GM19328 (cell line): ENCODE data around the gene FGD3.
A peak's percentile ranks its signal among the peaks of the same experiment; 100 is the strongest.

Experiments used
- ATAC-seq: cut with Tn5 transposase; IDR thresholded peaks from one replicate; pipeline ENCODE4 v1.9.1; 2021; ENCODE audit warnings: mild to moderate bottlenecking, moderate library complexity; ENCODE audit not compliant: unreplicated experiment

Gene FGD3

DNA sequence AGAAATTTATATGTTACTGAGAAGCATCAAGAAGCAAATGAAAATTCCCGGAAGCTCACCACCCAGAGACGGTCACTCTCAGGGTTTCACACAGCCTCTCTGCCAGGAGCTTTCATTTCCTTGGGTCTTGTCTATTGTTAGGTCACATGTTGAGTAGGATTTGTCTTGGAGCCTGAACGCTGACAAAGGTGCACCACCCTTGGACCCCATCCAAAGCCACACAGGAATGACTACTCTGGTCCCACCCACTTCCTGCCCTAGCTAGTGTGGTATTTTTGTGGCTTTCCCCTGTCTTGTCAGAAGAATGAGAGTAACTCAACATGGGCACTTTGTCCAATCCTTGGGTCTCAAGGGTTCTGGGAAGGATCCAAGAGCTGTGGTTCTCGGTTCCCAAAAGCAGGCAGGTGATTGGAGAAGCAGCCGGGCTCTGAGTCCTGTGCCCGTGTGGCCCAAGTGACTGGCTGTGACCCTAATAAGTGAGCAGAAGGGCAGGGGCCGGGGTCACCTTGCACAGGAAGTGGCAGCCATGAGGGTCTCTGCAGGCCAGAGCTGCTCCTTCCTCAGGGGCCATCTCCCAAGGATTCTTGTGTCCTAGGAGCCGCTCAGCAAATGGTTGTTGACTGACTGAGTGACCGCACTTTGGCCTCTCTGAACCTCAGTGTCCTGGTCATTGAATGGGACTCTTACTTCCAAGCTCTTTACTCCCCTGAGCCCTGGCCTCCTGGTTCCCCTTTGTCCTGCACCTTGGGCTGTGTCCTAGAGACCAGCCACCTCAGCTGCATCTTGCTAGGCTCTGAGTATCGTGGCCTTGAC, 6.9 kb downstream of the FGD3 start:
- ATAC-seq = peak; percentile 53

DNA sequence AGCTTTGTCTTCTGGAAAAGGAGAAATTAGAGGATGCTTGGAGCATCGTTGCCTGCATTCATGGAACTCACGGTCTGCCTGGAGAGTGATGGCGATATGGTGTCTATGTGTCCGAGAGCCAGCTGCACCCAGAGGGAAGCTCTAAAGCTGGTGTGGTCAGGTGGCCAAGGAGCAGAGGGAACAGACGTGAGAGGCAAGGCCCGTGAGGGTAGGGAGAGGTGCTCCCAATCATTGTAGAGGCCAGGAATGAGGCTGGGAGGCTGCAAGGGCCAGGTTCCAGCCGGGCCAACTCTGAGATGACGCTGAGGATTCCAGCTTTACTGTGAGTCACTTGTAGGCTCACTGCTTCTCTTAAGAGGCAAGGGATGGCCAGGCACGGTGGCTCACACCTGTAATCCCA, 7.6 kb downstream of the FGD3 start:
- ATAC-seq = no peak

DNA sequence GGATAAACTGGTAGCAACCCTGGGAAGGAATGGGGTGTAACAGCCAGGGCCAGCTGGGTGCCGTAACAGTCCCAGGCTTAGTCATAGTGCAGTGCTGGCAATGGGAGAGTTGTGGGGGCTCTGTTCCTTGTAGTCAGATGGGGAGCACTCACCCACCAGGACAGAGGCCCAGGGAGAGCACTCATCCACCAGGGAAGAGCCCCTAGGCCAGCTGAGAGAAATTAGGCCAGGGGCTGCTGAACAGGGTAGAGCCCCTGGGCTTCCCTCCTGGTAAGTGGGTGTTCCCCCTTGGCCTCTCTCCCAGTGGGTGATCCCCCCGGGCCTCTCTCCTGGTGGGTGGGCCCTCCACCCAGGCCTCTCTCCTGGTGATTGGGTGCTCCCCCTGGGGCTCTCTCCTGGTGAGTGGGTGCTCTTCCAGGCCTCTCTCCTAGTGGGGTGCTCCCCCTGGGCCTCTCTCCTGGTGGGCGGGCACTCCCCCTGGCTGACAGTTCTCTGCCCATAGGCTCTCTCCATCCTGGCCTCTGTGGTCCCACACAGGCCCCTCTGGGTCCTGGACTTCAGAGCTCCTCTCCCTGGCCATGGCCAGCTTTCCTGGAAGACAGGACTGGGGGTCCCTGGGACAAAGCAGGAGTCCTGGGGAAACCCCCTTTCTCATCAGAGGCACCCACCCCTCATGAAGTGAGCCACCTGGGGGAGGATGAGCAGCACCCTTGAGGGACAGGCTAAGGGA, 13.4 kb downstream of the FGD3 start:
- ATAC-seq = no peak

DNA sequence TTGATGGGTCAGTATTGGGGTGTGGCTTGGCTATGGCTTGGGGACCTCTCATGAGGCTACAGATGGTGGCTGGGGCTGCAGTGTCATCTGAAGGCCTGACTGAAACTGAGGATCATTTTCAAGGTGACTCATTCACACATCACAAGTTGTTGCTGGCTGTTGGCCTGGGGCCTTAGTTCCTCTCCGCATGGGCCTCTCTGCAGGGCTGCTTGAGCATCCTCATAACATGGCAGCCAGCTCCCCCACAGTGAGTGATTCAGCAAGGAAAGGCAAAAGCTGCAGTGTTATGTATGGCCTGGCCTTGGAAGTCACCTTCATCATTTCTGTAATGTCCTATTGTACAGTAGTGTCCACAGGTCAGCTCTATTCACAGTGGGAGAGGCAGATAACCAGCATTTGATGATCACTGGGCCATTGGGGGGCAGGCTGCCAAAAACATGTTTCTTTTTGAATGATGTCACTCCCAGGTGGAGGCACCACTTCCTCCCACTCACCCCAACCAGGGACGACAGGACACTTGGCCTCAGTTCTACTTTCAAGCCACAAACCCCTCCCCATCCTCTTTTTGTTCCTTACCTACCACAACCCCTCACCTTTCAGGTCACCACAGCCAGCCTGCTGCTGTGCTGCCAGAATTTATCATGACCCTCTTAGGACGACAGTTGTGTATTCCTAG, 14.4 kb downstream of the FGD3 start:
- no peak for ATAC-seq

DNA sequence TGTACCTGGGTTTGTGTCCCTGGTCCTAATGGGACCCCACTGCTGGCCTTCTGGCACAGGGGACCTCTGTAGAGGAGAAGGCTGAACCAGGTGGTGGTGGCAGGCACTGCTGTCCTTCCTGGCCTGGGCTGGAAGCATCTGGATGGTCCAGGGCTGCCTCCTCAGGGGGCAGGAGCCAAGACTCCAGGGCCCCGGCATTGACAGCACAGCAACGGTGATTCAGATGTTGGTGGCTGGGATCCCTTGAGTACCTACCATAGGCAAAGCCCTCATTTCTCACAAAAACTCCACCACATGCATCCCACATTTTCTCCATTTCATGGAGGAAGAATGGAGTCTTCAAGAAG, 15.0 kb downstream of the FGD3 start:
- no peak for ATAC-seq

DNA sequence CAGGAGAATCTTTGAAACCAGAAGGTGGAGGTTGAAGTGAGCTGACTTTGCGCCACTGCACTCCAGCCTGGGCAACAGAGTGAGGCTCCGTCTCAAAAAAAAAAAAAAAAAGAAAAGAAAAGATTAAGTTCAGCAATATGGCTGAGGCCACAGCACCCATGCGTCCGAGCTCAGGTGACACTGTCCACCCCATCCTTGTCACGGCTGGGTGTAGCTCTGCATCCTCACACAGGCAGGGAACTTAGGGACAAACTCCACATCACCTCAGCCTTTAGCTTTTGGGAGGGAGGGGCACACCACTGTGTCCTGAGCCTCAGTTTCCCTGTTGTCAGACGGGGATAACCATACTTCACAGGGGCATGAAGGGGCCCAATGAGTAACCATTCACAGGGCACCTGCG, 15.5 kb downstream of the FGD3 start:
- no peak for ATAC-seq

DNA sequence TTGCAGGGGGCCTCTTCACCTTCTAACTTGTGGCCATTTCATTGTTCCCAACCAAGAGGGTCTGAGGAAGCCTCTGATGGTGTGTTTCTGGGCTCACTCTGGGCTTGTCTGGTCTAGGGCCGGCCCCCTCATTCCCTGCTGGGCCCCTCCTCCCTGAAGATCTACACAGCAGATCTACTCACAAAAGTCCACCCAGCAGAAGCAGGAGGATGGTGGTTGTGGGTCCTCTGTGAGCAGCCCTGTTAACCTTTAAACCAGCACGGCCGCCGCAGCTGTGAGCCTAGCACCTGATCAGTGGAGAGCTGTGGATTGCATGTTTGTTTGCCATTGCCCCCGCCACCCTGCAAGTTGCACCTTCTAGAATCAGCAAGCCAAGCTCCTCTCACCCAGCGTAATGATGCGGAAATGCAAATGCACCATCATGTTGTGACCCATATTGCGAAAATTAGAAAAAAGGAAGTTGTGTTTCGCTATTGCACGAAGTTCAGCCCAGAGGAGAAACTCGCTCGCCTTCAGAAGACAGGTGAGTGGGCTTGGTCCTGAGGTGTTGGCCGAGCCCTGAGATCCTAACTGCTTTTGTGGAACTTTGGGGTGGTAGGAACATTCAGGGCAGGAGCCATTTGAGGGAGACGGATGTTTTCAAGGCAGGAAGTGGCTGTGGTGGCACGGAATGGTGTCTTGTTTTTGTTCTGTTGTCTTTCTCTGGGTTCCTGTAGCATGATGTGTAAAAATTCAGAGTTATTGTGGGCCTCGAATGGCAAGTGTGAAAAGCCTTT, 16.7 kb downstream of the FGD3 start:
- ATAC-seq = peak; percentile 73

DNA sequence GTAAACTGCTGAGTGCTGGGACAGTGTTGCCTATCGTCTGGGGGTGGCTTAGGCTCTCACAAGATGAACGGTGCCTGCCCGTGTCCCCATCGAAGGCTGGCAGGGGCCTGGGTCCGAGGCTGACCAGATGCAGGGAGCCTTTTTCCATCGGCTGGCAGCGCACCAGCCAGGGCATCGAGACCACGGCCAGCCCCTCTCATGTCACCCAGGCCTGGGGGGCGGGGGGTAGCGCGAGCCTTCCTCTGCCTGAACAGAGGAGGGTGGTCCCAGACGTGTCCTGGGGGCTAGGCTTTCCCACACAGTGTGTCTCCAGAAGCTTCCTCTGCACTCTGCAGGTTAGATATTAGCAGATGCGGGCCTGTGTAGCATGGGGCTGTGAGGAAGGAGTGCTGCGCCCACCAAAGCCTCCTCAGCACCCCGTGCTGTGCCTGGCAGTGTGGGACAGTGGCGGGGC, 17.3 kb downstream of the FGD3 start:
- ATAC-seq = no peak

DNA sequence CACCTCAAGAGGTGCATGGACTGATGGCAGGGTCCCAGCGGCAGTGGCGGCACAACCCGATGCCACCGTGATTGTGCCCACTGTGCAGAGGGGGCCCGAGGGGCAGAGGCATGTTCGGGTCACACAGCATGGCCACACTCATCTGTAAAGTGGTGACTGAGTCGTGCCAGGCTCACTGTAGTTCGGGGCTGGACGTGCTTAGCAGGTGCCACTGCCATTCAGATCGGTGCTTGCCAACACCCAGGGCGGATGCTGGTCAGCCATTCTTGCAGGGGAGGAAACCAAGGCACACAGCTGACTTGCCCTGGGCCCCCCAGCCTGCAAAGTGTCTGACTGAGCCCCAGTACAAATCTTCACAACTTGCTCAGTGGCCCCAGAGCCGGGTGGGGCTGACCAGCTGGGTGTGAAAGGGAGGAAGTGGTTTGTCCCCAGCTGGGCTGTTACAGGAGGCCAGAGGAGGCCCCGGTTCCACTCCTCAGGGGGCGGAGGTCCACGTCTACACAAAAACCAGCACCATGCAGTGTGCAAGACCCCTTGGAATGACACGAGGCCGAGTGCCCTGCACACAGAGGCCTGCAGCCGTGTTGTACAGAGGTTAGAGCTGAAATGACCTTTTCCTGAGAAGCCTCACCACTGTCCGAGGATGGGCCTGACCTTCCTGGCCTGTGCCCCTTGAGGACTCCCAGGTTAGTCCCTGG, 17.9 kb downstream of the FGD3 start:
- no peak for ATAC-seq

DNA sequence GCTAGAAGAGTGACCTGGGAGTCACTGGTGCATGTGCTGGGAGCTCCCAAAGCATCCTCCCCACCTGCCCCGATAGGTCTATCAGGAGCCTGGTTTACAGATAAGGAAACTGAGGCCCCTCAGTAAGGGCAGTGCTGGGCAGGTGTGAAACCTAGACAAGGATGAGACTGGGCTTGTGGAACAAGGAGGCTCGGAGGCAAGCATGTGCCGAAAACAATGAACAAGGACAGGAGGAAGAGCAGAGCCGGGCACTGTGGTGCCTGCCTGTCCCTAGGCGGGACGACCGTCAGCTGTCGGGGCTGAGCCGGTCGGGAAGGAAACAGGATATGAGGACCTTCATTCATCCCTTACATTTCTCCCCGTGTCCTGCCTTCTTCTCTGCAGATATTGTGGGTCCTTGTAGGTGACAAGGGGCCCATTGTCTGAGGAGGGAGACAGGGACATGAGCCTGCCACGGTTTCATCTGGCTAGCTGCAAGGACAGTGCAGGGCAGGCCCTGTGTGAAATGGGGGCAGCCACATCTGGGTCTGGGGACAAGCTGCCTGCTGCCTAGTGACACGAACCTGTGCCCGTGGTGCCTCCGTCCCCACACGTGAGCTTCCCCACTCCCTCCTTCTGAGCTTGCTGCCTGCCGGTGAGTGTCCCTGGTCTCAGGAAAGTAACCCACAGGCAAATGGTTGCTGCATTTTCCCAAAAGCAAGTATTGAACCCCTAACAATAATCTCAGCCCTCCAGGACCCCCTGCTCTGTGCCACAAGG, 18.6 kb downstream of the FGD3 start:
- no peak for ATAC-seq

DNA sequence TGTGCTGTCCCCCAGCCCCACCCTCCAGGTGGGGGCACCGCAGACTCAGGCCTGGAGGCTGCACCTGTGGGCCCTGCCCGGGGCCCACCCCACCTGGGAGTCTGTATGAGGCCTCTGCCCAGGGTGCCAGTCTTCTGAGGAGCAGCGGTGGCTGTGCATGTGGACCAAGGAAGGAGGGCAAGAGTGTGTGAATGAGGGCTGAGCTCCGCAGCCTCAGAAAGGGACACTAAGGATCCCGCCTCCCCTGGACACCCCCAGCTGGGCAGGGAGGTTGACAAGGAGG, 19.1 kb downstream of the FGD3 start:
- ATAC-seq = no peak

DNA sequence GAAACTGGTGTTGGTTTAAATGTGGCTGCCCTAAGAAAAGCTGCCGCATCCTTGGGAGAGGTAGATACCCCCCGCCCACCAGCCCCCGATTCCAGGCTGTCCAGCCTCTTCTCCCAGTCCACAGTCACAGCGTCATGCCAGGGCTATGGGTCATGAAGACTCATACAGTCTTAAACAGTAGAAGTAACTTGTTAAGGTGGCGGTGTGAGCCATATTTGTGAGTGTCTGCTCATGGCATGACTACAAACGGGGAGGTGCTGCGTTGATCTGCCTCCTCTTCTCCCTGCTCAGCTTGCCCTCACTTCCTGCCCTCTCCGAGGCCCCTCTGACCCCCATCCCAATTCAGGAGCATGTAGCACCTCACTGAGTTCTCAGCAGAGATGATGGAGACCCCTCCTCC, 20.8 kb downstream of the FGD3 start:
- ATAC-seq = no peak

DNA sequence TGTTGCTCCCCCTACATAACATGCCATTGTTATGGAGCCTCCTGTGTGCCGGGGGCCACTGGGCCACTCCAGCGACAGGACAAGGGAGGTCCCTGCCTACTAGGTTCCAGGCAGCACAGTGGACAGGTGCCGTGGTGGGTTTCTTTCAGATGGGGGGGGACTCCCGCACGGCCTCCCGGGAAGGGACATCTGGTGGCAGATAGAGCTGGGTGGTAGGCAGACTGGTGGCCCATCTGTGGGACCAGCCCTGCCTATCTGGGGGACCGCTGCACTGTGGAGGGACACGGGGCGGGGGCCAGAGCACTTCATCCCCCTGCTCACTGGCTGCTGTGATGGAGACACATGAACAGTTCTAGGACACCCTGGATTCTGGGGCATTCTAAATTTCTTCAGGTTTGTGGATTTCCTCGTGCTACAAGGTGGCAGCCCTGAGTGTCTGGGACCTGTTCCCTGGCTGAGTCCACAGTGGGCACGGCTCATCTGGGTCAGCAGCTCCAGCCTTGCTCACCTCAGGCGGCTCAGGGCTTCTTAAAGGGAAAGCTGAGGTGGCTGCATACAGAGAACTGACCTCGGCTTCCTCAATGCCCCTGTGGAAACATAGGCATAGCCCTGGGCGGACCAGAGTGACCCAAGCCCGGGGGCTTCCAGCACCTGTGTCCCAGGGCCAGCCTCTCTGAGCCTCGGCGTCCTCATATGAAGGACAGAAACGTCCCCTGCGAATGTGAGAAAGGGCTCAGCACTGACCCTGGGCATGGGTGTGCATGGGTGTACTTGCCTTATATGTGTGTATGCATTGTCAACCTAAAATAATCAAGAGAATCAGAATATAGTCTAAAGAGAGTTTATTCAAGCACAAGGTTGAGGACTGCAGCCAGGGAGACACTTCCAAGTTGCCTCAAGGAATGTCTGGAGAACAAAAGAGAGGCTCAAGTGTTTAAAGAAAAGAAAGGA, 22.5 kb downstream of the FGD3 start:
- no peak for ATAC-seq

DNA sequence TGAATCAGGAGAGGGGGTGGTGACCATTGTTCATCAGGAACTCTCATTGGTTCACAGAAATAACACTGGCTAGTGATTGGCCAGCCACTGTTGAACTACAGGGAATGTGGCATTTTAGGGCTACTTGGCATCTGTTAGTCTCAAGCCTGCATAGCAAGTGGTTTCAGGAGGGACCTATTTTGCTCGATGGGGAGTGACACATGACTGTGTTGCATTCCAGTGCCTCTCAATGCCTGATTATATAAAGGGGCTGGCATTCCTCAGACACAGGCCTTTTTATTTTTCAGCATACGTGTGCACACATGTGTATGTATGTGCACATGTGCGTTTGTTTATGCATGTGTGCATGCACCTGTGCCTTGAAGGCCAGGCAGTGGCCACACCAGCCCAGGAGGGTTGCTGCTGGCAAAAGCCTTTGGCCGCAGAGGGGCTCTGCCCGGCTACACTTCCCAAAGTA, 23.2 kb downstream of the FGD3 start:
- no peak for ATAC-seq

DNA sequence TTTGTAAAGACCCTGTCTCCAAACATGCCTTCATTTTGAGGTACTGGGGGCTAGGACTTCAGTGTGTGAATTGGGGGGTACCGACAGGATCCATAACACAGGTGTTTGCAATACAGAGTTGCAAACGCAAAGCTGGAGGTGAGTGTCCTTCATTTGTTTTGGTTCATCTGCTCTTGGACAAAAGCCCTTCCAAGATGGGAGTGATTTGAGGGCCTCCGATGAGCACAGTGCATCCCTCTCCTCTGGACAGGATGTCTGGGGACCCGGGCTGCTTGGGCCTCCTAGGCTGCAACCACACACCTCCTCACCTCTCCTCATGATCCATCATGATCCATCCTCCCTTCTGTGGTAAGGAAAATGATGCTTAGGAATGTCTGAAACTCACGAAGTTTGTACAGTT, 23.8 kb downstream of the FGD3 start:
- no peak for ATAC-seq

DNA sequence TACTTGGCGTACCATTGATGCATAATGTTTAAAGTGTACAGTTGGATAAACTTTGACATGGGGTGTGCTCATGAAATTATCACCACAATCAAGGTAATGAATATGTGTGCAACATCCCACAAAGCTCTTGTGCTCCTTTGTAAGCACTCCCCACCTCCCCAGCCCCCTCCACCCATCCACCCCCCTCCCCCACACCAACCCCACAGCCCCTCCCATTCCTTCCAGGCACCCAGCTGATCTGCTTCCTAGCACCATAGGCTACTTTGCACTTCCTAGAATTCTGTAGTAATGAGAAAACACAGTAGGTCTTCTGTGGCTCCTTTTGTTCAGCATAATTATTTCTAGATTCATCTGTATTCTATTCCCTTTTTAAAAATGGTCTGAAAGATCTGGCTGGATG, 24.5 kb downstream of the FGD3 start:
- no peak for ATAC-seq

DNA sequence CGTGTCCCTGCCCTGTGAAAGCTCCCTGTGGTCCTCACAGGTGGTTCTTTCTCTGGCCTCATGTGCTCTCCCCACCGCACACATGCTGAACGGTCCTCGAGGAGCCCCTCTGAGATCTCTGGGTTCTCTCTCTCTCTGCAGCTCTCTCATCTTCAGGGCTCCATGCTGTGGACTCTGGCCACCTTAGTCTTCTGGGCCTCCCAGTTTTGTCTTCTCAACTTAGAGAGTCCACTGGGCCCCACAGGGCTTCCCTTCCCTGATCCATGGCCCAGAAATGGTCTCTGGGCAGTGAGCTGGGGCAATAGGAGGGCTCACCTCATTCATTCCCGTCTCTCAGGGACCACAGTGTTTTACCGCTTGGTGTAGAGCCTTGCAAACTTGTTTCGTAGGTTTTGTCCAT, 26.4 kb downstream of the FGD3 start:
- no peak for ATAC-seq

DNA sequence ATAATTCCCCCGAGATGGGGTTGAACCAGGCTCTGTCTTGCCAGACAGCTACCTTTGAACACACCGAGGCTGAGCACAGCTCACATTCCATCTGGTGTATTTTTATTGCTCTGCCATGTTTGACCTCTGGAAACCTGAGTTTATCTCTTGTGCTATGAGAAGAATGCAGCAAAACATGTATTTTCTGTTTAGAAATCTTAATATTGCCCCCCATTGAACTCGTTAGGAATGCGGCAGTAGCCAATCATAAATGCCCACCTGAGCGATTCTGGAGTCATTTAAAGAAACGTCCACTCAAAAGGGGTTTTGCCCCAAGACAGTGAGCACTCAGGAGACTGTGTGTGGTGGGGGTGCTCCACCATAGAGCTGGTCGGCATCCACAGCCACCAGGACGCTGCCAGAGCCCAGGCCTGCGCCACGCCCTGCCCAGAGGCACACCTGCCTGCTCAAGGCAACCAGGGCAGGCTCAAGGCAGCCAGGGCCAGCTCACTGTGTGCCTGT, 26.9 kb downstream of the FGD3 start:
- no peak for ATAC-seq
